Stimulated activated CD8-positive, alpha-beta memory T cell treated with anti-CD3 and anti-CD28 coated beads, Interleukin-4, amount 100 ng/mL, for 24 hours (primary cell): ENCODE results near the gene UBAP1L.
A peak's percentile ranks its signal among the peaks of the same experiment; 100 is the strongest.
"Not testable (repeated sequence)": the region's sequence is repeated elsewhere in the genome, so short reads cannot be mapped to it uniquely, and the experiment has no call there.

Experiments used
- DNase-seq: peaks from one replicate; pipeline ENCODE4 v3.0.0-alpha.2; 2020; ENCODE audit warnings: low read depth

Gene UBAP1L

DNA sequence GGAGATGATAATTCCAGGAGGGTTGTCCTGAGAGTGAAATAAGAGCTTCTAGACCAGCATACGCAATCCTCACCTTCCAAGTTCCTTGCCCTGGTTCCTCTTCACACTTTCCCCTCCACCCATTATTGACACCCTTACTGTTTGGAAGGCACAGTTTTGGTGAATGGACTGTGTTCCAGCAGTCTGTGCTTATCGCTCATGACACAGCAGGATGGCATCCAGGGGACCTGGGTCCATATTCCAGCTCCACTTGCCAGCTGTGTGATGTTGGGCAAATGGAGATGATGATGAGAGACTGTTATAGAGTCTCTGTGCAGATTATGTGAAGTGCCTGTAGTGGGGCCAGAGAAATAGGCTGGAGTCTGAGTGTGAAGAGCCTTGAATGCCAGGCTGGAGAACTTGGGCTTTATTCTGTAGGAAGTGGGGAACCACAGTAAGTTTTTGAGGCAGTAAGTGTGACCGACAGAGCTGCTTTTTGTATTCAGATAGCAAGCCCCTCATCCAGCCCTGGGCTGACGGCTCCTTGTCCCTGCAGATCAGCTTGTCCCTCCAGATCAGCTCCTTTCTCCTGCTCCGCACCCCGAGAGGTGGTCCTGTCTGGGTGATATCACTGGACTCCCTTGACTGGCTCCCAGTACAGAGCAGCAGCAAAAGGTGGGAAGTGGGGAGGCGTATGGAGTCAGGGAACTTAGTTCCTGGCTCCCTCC lies 30.3 kb downstream of the UBAP1L start:
- DNase-seq: no peak

DNA sequence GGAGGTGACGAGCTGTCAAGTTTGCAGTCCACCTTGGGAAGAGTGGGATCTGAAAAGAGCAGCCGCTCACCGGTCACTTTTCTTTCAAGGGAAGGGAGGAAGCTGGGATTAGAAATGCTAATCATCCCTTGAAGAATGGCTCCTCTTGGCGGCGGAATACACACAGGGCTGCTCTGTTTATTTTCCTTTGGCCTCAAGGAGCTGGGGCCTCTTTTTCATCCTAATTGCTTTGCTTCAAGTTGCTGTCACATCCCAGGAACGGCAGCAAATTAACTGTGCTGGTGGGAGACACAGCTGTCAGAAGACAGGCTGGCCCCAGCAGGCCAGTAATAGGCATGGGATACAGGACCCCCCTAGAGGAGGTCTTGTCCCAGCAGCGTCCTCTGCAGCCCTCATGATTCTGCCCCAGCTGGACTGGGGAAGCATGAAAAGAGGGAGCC lies 31.7 kb downstream of the UBAP1L start:
- no peak for DNase-seq

DNA sequence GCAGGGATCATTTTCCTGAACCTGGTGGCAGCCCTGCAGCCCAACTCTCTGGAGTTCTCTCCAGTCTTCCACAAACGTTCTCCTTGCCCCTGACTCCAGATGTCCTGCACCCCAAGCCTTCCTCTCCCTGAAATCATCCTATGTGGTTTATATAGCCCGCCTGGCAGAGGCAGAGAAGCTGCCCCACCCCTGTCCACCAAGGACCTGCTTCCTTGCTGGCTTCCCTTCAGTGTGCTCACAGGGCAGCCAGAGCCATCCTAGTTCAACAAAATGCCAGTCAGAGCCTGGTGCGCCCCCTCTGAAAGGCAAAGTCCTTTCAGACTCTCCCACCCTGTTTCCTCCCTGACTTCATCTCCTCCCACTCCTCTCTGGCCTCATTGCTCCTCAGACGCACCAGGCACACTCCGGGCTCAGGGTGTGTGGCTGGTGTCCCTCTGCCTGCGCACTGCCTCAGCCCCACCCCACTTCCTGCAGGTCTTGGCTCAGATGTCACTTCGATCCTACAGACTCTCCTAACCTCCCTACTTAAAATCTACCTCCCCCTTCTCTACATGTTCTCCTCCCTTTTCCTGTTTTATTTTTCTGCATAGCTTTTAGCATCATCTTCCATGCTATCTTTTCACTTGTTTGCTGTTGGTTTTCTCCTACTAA lies 32.6 kb downstream of the UBAP1L start:
- no peak for DNase-seq

DNA sequence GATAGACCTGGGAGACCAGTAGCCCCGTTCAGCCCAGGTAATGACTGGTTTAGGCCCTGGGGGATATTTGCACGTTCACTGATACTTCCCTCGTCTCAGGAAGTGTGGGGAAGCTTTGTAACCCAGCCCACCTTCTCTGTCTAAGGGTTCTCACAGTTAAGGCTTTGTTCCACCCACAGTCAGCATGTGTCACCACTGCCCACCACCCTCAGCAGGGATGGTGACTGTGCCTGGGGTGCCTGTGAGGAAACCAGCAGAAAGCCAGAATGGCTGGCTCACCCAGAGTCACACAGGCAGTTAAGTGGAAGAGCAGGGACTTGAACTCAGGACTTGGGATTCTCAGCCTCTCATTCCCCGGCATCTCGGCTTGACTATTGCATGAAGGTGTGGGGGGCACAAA lies 33.2 kb downstream of the UBAP1L start:
- no peak for DNase-seq

DNA sequence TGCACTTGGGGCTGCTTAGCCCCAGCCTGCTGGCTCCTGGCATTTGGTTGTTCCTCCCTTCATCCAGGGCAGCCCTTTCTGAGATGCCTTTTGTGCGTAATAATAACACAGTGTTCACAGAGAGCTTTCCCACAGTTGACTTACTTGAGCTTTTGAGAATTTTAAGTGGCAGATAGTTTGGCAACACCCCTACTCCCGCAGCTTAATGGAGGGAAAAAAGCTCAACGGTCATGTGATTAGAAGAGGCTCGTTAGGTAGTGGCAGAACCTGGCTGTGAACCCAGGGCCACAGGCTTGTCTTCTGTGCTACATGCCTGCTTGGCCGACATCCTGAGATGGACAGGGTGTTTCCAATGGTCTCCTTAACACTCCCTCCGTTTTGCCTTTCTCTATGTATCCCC lies 33.7 kb downstream of the UBAP1L start:
- no peak for DNase-seq

DNA sequence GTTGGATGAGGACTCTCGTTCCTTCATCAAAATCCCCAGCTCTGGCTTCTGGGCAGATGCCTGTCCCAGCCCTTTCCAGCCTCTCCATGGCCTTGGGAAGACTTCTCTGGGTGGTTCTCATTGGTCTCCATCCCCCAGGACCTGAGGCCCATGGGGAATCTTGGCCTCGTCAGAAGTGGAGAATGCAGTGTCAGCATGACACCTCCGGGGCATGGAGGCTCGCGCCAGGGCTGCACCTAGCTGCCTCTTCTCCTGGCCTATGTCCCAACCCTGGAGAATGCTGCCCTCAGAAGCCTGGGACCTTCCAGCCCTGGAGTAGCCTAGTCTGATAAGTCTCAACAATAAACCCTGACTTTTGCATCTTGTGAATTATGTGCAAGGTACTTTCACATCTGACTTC lies 35.4 kb downstream of the UBAP1L start:
- no peak for DNase-seq

DNA sequence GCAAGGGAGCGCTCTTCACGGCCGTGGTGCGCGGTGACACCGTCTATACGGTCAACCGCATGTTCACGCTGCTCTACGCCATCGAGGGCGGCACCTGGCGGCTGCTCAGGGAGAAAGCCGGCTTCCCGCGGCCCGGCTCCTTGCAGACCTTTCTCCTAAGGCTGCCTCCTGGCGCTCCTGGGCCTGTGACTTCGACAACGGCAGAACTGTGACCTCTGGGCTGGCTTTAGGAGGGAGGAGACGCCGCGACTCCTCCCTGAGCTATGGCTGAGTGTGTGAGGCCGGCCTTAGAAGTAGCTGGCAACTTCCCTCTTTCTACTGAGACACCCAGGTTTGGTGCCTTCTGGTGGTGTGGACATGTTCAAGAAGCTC lies 37.0 kb downstream of the UBAP1L start:
- DNase-seq: peak; percentile 37

DNA sequence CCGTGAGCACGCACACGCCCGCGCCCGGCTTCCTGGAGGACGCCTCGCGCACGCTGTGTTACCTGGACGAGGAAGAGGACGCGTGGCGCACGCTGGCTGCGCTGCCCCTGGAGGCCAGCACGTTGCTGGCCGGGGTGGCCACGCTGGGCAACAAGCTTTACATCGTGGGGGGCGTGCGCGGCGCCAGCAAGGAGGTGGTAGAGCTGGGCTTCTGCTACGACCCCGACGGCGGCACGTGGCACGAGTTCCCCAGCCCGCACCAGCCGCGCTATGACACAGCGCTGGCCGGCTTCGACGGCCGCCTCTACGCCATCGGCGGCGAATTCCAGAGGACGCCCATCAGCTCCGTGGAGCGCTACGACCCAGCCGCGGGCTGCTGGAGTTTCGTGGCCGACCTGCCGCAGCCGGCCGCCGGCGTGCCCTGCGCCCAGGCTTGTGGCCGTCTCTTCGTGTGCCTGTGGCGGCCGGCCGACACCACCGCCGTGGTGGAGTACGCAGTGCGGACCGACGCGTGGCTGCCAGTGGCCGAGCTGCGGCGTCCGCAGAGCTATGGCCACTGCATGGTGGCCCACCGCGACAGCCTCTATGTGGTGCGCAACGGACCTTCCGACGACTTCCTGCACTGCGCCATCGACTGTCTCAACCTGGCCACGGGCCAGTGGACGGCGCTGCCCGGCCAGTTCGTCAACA lies 37.6 kb downstream of the UBAP1L start:
- no peak for DNase-seq

DNA sequence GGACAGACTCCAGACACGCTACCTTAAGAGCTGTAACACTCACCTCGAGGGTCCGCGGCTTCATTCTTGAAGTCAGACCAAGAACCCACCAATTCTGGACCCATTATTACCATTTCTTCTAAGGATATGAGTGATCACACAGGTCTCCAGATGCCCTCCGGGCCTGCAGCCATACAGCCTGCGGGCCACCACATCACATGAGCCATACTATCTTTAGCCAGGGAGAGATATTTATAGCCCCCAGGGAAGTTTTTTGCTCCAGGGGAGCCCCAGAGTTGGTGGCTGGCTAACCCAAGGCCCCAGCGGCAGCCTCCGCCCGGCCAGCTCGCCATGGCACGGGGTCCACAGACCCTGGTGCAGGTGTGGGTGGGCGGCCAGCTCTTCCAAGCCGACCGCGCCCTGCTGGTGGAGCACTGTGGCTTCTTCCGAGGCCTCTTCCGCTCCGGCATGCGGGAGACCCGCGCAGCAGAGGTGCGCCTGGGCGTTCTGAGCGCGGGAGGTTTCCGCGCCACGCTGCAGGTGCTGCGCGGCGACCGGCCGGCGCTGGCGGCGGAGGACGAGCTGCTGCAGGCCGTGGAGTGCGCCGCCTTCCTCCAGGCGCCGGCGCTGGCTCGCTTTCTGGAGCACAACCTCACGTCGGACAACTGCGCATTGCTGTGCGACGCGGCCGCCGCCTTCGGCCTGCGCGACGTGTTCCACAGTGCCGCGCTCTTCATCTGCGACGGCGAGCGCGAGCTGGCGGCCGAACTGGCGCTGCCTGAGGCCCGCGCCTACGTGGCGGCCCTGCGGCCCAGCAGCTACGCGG lies 38.3 kb downstream of the UBAP1L start, which contains the start of gene KBTBD13:
TSS of gene KBTBD13 (plus strand) at position 261 of the 805 bp plus-strand sequence. CDS start at position 331, 70 bp downstream.
- no peak for DNase-seq

DNA sequence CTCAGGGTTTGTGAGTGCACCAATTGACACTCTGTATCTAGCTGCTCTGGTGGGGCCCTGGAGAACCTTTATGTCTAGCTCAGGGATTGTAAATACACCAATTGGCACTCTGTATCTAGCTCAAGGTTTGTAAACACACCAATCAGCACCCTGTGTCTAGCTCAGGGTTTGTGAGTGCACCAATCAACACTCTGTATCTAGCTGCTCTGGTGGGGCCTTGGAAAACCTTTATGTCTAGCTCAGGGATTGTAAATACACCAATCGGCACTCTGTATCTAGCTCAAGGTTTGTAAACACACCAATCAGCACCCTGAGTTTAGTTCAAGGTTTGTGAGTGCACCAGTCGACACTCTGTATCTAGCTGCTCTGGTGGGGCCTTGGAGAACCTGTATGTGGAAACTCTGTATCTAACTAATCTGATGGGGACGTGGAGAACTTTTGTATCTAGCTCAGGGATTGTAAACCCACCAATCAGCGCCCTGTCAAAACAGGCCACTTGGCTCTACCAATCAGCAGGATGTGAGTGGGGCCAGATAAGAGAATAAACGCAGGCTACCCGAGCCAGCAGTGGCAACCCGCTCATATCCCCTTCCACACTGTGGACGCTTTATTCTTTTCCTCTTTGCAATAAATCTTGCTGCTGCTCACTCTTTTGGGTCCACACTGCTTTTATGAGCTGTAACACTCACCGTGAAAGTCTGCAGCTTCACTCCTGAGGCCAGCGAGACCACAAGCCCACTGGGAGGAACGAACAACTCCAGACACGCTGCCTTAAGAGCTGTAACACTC lies 39.2 kb downstream of the UBAP1L start:
- DNase-seq: not testable (repeated sequence)

DNA sequence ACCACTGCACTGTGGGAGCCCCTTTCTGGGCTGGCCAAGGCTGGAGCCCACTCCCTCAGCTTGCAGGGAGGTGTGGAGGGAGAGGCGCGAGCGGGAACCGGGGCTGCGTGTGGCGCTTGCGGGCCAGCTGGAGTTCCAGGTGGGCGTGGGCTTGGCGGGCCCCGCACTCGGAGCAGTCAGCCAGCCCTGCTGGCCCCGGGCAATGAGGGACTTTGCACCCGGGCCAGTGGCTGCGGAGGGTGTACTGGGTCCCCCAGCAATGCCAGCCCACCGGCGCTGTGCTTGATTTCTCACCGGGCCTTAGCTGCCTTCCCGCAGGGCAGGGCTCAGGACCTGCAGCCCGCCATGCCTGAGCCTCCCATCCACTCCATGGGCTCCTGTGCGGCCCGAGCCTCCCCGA lies 40.1 kb downstream of the UBAP1L start:
- not testable (repeated sequence) for DNase-seq

DNA sequence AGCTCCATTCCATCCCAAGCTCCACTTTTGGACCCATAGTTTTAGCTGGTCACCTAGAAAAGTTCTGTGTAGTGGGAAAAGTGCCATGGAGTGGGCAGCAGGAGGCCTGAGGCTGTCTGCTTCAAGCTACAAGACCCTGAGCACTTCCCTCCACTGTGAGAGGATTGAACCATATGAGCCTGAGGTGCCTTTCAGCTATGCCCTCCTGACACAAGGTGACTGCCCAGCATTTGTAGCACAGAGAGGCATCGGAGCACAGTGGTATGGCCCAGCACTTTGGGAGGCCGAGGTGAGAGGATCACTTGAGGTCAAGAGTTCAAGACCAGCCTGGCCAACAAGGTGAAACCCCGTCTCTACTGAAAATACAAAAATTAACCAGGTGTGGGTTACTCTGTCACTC lies 42.4 kb downstream of the UBAP1L start:
- DNase-seq: no peak

DNA sequence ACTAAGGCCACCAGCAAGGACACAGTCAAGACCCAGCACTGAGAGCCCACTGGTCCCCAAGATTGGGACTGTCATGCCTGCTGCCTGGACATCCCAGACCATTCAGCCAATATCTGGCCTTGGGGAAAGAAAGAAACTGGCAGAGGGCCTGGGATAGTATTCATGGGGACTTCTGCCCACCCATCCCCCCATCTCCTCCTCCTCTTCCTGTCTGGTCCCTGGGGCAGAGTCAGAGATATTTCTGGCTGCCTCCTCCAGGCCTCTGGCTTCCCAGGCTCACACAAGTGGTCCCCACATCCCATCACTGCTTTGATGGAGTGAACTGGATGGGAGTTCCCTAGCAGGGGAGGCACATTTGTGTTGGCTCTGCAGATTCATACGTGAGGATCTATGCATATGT lies 43.0 kb downstream of the UBAP1L start:
- DNase-seq: no peak

DNA sequence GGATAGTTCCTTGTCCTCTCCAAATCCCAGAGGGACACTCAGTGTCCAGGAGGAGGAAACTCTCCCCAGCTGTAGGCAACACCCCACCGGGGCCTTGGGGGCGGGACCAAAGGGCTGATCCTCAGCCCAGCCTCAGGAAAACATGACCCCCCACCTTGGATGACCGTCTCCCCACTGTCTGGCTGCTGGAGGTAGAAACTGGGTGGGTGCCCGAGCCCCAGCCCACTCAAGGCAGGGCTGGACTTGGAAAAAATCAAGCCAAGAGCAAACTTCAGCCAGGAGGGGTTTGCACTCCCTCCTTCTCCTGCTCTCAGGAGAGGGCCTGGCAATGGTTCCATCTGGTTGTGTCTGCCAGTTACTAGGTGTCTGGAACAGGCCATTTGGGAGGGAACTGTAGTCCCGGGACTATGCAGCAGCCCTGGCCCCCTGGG lies 43.6 kb downstream of the UBAP1L start:
- DNase-seq: no peak

DNA sequence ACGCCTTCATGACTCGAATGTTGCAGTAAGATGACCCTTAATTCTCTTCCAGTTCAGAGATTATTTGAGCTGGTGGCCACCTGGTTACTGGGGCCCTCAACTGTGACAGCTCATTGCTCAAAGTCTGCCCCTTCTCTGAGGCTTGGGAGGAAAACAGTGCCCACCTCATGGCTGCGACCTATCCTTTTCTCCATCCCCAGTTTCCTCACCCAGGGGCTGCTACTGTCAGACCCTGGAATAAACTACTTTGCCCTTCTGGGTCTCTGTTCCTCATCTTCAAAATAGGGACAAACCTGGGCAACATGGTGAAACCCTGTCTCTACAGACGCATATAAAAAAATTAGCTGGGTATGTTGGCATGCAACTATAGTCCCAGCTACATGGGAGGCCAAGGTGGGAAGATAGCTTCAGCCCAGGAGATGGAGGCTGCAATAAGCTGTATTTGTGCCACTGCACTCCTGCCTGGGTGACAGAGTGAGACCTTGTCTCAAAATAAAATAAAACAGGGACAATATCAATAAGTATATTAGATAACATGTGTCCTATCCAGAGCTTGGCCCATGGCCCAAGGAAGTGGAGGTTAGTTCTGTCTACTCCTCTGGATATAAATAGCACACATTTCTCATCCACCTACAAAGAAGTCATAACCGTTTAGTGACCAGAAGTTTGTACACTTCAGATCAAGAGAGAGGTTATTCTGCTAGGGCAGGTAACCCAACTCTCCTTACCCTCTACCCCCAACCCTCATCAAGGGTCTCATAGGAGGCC lies 45.0 kb downstream of the UBAP1L start:
- no peak for DNase-seq

DNA sequence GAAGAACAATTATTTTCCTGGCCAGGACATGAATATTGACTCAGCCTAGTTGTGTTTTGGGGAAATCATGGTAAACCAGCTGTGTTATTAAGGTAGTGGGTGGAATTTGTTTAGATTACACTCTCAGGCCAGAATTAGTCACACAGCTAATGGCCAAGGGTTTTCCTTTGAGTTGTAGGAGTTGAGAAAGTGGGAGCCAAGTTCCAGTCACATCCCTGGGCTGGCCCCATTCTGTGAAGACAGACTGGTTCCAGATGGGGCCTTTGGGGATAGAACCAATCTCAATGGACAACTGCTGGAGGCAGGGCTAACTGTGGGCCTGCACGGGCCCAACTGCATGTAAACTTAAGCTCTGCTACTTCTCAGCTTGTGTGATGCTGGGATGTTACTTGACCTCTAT lies 45.8 kb downstream of the UBAP1L start:
- no peak for DNase-seq

DNA sequence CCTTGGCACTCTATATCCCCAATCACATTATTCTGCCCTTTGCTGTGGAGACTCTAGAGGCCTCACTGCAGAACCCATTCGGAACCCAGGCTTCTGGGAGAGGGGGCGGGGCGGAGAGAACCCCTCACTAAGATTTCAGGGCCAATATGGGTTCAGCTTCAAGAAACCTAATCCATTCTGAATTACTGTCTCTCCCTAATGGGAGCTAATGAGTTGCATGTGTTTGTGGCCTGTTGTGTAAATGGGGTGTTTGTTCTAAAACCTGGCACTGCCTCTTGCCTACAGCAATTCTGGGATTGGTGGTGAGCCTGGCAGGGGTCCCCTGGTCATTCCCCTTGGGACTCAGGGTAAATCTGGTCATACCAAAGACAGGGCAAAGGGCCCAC lies 46.6 kb downstream of the UBAP1L start:
- no peak for DNase-seq

DNA sequence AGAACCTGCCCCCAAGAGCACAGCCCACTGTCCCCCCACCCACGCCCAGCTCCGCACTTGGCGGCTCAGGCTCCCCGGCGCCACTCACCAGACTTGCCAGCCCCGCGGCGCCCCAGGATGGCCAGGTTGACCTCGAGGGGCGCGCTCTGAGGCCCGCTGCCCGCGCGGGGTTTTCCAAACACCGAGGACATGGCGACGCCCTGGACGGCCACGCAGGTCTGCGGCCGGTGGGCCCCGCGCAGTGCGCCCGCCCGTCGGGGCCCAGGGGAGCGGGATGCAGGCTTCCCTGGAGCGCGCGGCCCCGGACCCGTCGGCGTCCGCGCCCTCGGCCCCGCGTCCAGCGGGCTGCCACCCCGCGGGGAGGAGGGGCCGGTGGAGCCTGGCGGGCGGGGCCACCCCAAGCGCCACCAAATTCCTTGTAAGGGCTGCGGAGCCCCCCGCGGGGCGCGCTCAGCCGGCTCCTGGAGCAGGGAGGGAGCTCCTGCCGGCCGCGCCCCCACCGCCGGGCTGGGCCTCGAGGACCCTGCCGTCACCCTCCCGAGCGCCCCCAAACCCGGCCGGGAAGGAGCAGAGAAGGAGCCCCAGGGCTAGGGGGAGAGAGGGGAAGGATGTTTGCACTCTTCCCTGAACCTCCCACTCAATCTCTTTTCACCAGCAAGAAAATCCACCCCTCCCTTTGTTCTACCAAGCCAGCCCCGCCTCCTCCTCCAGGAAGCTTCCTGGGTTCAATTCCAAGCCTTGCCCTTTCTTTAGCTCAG lies 47.2 kb downstream of the UBAP1L start, which contains the start of gene RASL12:
TSS of gene RASL12 (minus strand) at position 347 of the 758 bp plus-strand sequence. CDS start at position 191, 156 bp downstream.
- no peak for DNase-seq

DNA sequence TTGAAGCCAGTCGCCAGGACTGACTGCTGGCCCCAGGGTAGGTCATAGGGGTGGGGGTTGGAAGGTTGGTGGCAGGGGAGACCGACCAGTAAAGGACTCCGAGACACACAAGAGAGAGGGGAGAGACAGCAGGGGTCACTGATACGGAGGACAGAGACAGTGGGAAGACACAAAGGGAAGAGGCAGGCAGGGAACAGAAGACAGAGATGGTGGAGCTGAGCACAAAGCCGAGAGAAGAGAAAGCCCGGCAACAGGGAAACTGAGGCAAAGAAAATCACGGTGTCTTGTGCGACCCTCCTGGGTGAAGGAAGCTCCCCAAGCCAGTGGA lies 47.7 kb downstream of the UBAP1L start:
- DNase-seq: no peak
